ENCODE measurements around the gene KYAT1.
"Not testable (repeated sequence)": the region's sequence is repeated elsewhere in the genome, so short reads cannot be mapped to it uniquely, and the experiment has no call there.

- TF ChIP-seq CTCF (IDR thresholded peaks at IDR 0.05; ENCODE audit: insufficient read depth, low read depth, low read length); EZH2 (IDR thresholded peaks at IDR 0.05; ENCODE audit: insufficient read depth, low read length): not testable (repeated sequence)
These were observed 23.3 kb downstream of the KYAT1 start for GRCh38 chr9:128858476-128858875.
